ENCODE results near the gene KPNA1.

DNA sequence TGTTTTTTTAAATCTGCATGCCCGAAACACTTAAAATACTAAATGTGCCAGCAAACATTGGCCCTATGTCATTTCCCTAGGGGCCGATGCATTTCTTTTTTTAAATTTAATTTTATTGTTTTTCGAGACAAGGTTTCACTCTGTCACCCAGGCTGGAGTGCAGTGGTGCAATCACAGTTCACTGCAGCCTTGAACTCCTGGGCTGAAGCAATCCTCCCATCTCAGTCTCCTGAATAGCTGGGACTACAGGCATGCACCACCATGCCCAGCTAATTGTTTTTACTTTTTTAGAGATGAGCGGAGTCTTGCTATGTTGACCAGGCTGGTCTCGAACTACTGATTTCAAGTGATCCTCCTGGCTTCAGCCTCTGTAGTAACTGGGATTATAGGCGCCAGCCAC, 43.9 kb upstream of the KPNA1 start:
- TF ChIP-seq CTCF (IDR thresholded peaks at IDR 0.05) = no peak
- no peak for TF ChIP-seq POLR2A (IDR thresholded peaks at IDR 0.05)
